ENCODE measurements around the gene TIMM44. TPM values are rescaled to one million over a fixed set of nuclear protein-coding genes. Genes with fewer than 3 reads are reported as not detected.

The TIMM44 gene
- total and polyA plus RNA-seq, 2 of the 8 experiments (the other 6 are each of a cell fraction or from before 2014, with no cell fraction given) = 131 to 150 TPM

DNA sequence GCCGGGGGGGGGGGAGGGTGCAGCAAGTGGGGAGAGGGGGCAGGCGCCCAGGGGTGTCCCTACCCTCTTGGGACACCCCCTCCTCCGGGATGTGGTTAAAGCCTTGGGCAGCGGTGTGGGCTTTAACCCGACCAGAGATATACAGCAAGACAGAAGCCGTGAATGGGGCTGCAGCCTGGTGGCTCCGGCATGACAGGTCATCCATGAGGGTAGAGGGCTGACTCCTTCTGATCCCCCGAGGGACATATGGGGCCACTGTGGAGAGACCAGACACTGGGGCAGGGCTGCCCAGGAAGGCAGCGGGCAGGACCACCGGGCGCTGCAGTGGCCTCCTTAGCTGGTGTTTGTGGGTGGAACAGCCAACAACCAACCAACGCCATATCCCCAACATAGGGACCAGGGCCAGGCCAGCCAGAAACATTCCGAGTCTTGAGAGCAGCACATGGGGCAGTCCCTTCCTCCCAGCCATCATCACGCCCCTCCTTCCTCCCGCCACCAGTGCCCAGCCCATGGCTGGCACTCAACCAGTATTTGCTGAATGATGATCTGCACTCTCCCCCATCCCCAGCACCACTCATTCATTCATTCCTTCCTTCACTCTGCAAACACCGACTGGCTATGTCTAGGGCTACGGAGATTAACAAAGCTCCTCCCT lies 43.8 kb upstream of the TIMM44 start:
- peaks cover 46 to 65% of the 10 kb centered on the region in 2 experiments for H4K20me1 ChIP-seq (replicated peaks in 1 of 2; ENCODE audit: control insufficient read depth in 1 of 2, insufficient read depth in 2 of 2, low read length in 2 of 2)
- no peak for FAIRE-seq

More for the DNA sequence above, 43.8 kb upstream of the TIMM44 start:
- DNase-seq (ENCODE audit: low read depth in 1 of 2, low spot score in 2 of 2) = no peak
- Histone ChIP-seq H2AK5ac (ENCODE audit: low read depth, low read length) (no peak overlapping the region), H3K4me2 (ENCODE audit: insufficient read depth in 1 of 2, low read depth in 2 of 2, low read length in 2 of 2) (no peak overlapping the region), H3K23ac (ENCODE audit: insufficient read length) (no peak overlapping the region), H3K4me1 (replicated peaks in 1 of 4; ENCODE audit: control insufficient read depth in 3 of 4, insufficient read depth in 4 of 4, low read length in 3 of 4) (no peaks in the 10 kb centered on the region), H3K4me3 (ENCODE audit: extremely low read depth in 1 of 4, insufficient read depth in 2 of 4, low read depth in 3 of 4, low read length in 4 of 4) (no peak overlapping the region), H4K5ac (ENCODE audit: insufficient read length, low read depth, low read length) (no peak overlapping the region), H2BK120ac (replicated peaks; ENCODE audit: low read depth, low read length) (no peak overlapping the region), H3K79me1 (ENCODE audit: low read depth, low read length) (peaks cover 42% of the 10 kb centered on the region), H3K27ac (ENCODE audit: low read depth, low read length) (no peak overlapping the region), H3K9ac (replicated peaks in 1 of 4; ENCODE audit: extremely low read depth in 1 of 4, low read depth in 3 of 4, low read length in 3 of 4) (no peak overlapping the region), H3K36me3 (ENCODE audit: control insufficient read depth in 2 of 4, insufficient read depth in 4 of 4, low read length in 3 of 4) (peaks cover 26 to 80% (median 50%) of the 10 kb centered on the region in 4 experiments; a peak in 7 of 8 replicates), H2BK5ac (ENCODE audit: low read depth, low read length) (no peak overlapping the region), H3K23me2 (ENCODE audit: low read depth, low read length) (no peaks in the 10 kb centered on the region), H3K27me3 (replicated peaks in 1 of 4; ENCODE audit: control insufficient read depth in 3 of 4, extremely low read depth in 1 of 4, insufficient read depth in 3 of 4, low read length in 3 of 4) (no peaks in the 10 kb centered on the region), H3K79me2 (ENCODE audit: control insufficient read depth in 1 of 2, insufficient read depth in 2 of 2, low read length in 2 of 2) (peaks cover 5 to 78% of the 10 kb centered on the region in 2 experiments; a peak in 3 of 4 replicates), H3K56ac (replicated peaks; ENCODE audit: insufficient read length, low read depth, low read length) (no peak overlapping the region), H3K18ac (ENCODE audit: extremely low read depth, low read length) (no peak overlapping the region), H2AFZ (ENCODE audit: low read length) (no peak overlapping the region), H3K14ac (ENCODE audit: insufficient read length) (no peak overlapping the region), H4K91ac (replicated peaks; ENCODE audit: insufficient read length, low read length) (no peak overlapping the region), H3K9me3 (ENCODE audit: insufficient read depth in 2 of 2, low read depth in 1 of 2, low read length in 1 of 2) (no peaks in the 10 kb centered on the region), H4K8ac (ENCODE audit: extremely low read depth, insufficient read depth, low read length) (no peak overlapping the region), H3K4ac (replicated peaks; ENCODE audit: insufficient read length, low read depth, low read length) (no peak overlapping the region), H2BK12ac (ENCODE audit: low read depth, low read length) (no peak overlapping the region), H2BK20ac (ENCODE audit: low read length) (no peak overlapping the region), H2BK15ac (ENCODE audit: low read length) (no peak overlapping the region)
- POLR2A ChIA-PET (ENCODE audit: partially characterized antibody) = interaction anchor here (1.1 to 1.6 kb wide), 2 partner anchors 11 to 43 kb away, joined by 5 read pairs; partner anchors contain the start of gene TIMM44
- CTCF ChIA-PET (ENCODE audit: partially characterized antibody) = interaction anchor here (1.7 to 3.0 kb wide), 3 partner anchors 15 to 43 kb away, joined by 7 to 16 read pairs (median 7); partner anchors contain the start of gene TIMM44
- WGBS, 2 experiments (ENCODE audit: extremely low coverage in 1 of 2, insufficient coverage in 1 of 2, insufficient read length in 1 of 2, insufficient replicate concordance in 2 of 2, low coverage in 1 of 2, low lambda C conversion rate in 2 of 2, missing lambda C conversion rate in 1 of 2) = 97% methylated on average over 14 of the region's 17 CpGs; no CpG with 5 or more reads in 1 of the 2 experiments
- TF ChIP-seq CTBP2 (IDR thresholded peaks at IDR 0.05; ENCODE audit: borderline replicate concordance, insufficient read depth, insufficient read length, low read length) = no peak
- TF ChIP-seq SUZ12 (IDR thresholded peaks at IDR 0.05; ENCODE audit: low read length) = no peak
- no peak for TF ChIP-seq ZNF274 (IDR thresholded peaks at IDR 0.05; ENCODE audit: borderline replicate concordance, extremely low read depth, low read length)
- no peak for TF ChIP-seq CHD2 (IDR thresholded peaks at IDR 0.05; ENCODE audit: low read length)
